HEK293 (cell line): ENCODE results near the gene ARHGEF4.

ENCODE experiments used
- CTCF ChIA-PET: fragments of 350-600 bp; formaldehyde crosslinking; extraction: SDS; loops from one replicate; lab custom pipeline; 2021; ENCODE audit warnings: antibody characterized with exemption; lab: Yijun Ruan, JAX
- POLR2A ChIA-PET: fragments of 300-600 bp; formaldehyde crosslinking; extraction: SDS; loops from one replicate; lab custom pipeline; 2020; ENCODE audit warnings: antibody characterized with exemption, inconsistent platforms; lab: Yijun Ruan, JAX
- H3K27ac ChIP-seq: fragments of 200-500 bp; sonication (Bioruptor generic); 2 replicates; pipeline ENCODE4 v1.5.1; 2014; ENCODE audit warnings: low read depth, low read length, control low read depth, inconsistent platforms; ENCODE audit errors: extremely low read depth
- H3K36me3 ChIP-seq, 2 experiments: fragments of 200-500 bp in 1 of 2; sonication (Bioruptor generic) in 1 of 2; 1 replicate in 1 of 2; 2 replicates in 1 of 2; pipeline ENCODE4 v1.5.1; 2014 to 2017; ENCODE audit warnings: inconsistent platforms in 2 of 2, low read length in 2 of 2; ENCODE audit not compliant: control insufficient read depth in 2 of 2, insufficient read depth in 1 of 2
- H3K4me1 ChIP-seq: fragments of 200-500 bp; sonication (Bioruptor generic); 2 replicates; pipeline ENCODE4 v1.5.1; 2014; ENCODE audit warnings: mild to moderate bottlenecking, low read length, inconsistent platforms; ENCODE audit not compliant: control insufficient read depth, insufficient read depth
- H3K4me3 ChIP-seq: 2 replicates; pipeline ENCODE4 v1.5.1; 2011; ENCODE audit warnings: low read depth, mild to moderate bottlenecking, control low read depth, low read length, moderate library complexity
- H3K9me3 ChIP-seq: fragments of 200-500 bp; sonication (Bioruptor generic); 2 replicates; pipeline ENCODE4 v1.5.1; 2014; ENCODE audit warnings: low read depth, low read length, inconsistent platforms; ENCODE audit not compliant: control insufficient read depth, insufficient read depth
- HOXD13 ChIP-seq: sonication (generic); formaldehyde crosslinking; IDR thresholded peaks from 2 replicates; pipeline ENCODE4 v1.8.0; 2022; ENCODE audit warnings: missing genetic modification reagents, borderline replicate concordance
- KLF16 ChIP-seq: fragments of 450-650 bp; formaldehyde crosslinking; IDR thresholded peaks from 2 replicates; pipeline ENCODE4 v1.5.1; 2017; ENCODE audit warnings: missing biosample characterization, missing genetic modification characterization
- MYNN ChIP-seq: fragments of 450-650 bp; formaldehyde crosslinking; IDR thresholded peaks from 2 replicates; pipeline ENCODE4 v1.5.1; 2016; ENCODE audit warnings: missing biosample characterization, missing genetic modification characterization, borderline replicate concordance
- PATZ1 ChIP-seq: fragments of 450-650 bp; formaldehyde crosslinking; IDR thresholded peaks from 2 replicates; pipeline ENCODE4 v1.5.1; 2016; ENCODE audit warnings: missing biosample characterization, missing genetic modification characterization
- RBAK ChIP-seq: fragments of 450-650 bp; formaldehyde crosslinking; IDR thresholded peaks from 2 replicates; pipeline ENCODE4 v1.5.1; 2016; ENCODE audit warnings: missing biosample characterization, missing genetic modification characterization
- ZBTB26 ChIP-seq: fragments of 450-650 bp; formaldehyde crosslinking; optimal IDR thresholded peaks from 2 replicates; pipeline ENCODE3; 2016; ENCODE audit warnings: missing biosample characterization, mild to moderate bottlenecking, missing genetic modification characterization
- ZNF114 ChIP-seq: fragments of 450-650 bp; formaldehyde crosslinking; IDR thresholded peaks from 2 replicates; pipeline ENCODE4 v1.5.0; 2017; ENCODE audit warnings: missing biosample characterization, missing genetic modification characterization
- ZNF132 ChIP-seq: fragments of 450-650 bp; formaldehyde crosslinking; IDR thresholded peaks from 2 replicates; pipeline ENCODE4 v1.5.1; 2017; ENCODE audit warnings: missing biosample characterization, missing genetic modification characterization, borderline replicate concordance
- ZNF140 ChIP-seq: fragments of 450-650 bp; formaldehyde crosslinking; IDR thresholded peaks from 2 replicates; pipeline ENCODE4 v1.5.1; 2016; ENCODE audit warnings: missing biosample characterization, missing genetic modification characterization
- ZNF157 ChIP-seq: fragments of 450-650 bp; formaldehyde crosslinking; IDR thresholded peaks from 2 replicates; pipeline ENCODE4 v1.5.1; 2016; ENCODE audit warnings: missing biosample characterization, missing genetic modification characterization
- ZNF16 ChIP-seq: fragments of 450-650 bp; formaldehyde crosslinking; IDR thresholded peaks from 2 replicates; pipeline ENCODE4 v1.5.1; 2016; ENCODE audit warnings: low read depth, missing biosample characterization, missing genetic modification characterization
- ZNF202 ChIP-seq: fragments of 450-650 bp; formaldehyde crosslinking; IDR thresholded peaks from 2 replicates; pipeline ENCODE4 v1.5.1; 2016; ENCODE audit warnings: missing biosample characterization, missing genetic modification characterization, borderline replicate concordance
- ZNF221 ChIP-seq: fragments of 450-650 bp; formaldehyde crosslinking; IDR thresholded peaks from 2 replicates; pipeline ENCODE4 v1.5.1; 2017; ENCODE audit warnings: missing biosample characterization, missing genetic modification characterization, borderline replicate concordance
- ZNF239 ChIP-seq: fragments of 450-650 bp; formaldehyde crosslinking; IDR thresholded peaks from 2 replicates; pipeline ENCODE4 v1.5.1; 2016; ENCODE audit warnings: missing biosample characterization, missing genetic modification characterization
- ZNF324 ChIP-seq: fragments of 450-650 bp; formaldehyde crosslinking; IDR thresholded peaks from 2 replicates; pipeline ENCODE4 v1.5.1; 2016; ENCODE audit warnings: missing biosample characterization, missing genetic modification characterization
- ZNF335 ChIP-seq: fragments of 450-650 bp; formaldehyde crosslinking; conservative IDR thresholded peaks from 2 replicates; pipeline ENCODE4 v1.5.1; 2016; ENCODE audit warnings: missing biosample characterization, missing genetic modification characterization
- ZNF350 ChIP-seq: fragments of 450-650 bp; formaldehyde crosslinking; IDR thresholded peaks from 2 replicates; pipeline ENCODE4 v1.5.0; 2017; ENCODE audit warnings: missing biosample characterization, mild to moderate bottlenecking, missing genetic modification characterization
- ZNF391 ChIP-seq: fragments of 450-650 bp; formaldehyde crosslinking; IDR thresholded peaks from 2 replicates; pipeline ENCODE4 v1.5.1; 2016; ENCODE audit warnings: low read depth, missing biosample characterization, missing genetic modification characterization, borderline replicate concordance
- ZNF404 ChIP-seq: fragments of 450-650 bp; formaldehyde crosslinking; IDR thresholded peaks from 2 replicates; pipeline ENCODE4 v1.5.1; 2017; ENCODE audit warnings: missing biosample characterization, missing genetic modification characterization
- ZNF473 ChIP-seq: fragments of 450-650 bp; formaldehyde crosslinking; IDR thresholded peaks from 2 replicates; pipeline ENCODE4 v1.5.1; 2017; ENCODE audit warnings: missing biosample characterization, missing genetic modification characterization
- ZNF610 ChIP-seq: fragments of 450-650 bp; formaldehyde crosslinking; IDR thresholded peaks from 2 replicates; pipeline ENCODE4 v1.5.1; 2016; ENCODE audit warnings: missing biosample characterization, missing genetic modification characterization, borderline replicate concordance
- ZNF623 ChIP-seq: fragments of 450-650 bp; formaldehyde crosslinking; IDR thresholded peaks from 2 replicates; pipeline ENCODE4 v1.5.1; 2016; ENCODE audit warnings: missing biosample characterization, missing genetic modification characterization
- ZNF704 ChIP-seq: fragments of 450-650 bp; formaldehyde crosslinking; IDR thresholded peaks from 2 replicates; pipeline ENCODE4 v1.5.1; 2016; ENCODE audit warnings: missing biosample characterization, missing genetic modification characterization
- ZNF830 ChIP-seq: fragments of 450-650 bp; IDR thresholded peaks from 2 replicates; pipeline ENCODE4 v1.5.0; 2018; ENCODE audit warnings: missing biosample characterization, missing genetic modification characterization, low read depth, mild to moderate bottlenecking, moderate library complexity
- ZSCAN23 ChIP-seq: fragments of 450-650 bp; formaldehyde crosslinking; IDR thresholded peaks from 2 replicates; pipeline ENCODE4 v1.5.1; 2016; ENCODE audit warnings: missing biosample characterization, missing genetic modification characterization
- ZSCAN4 ChIP-seq: fragments of 450-650 bp; formaldehyde crosslinking; IDR thresholded peaks from 2 replicates; pipeline ENCODE4 v1.5.1; 2017; ENCODE audit warnings: missing biosample characterization, missing genetic modification characterization

Gene ARHGEF4

GRCh38 chr2:131050896-131051295 is 214.2 kb downstream of the ARHGEF4 start:
- CTCF ChIA-PET: no interaction called here
- Histone ChIP-seq H3K27ac (no peak overlapping the region), H3K4me1 (no peaks in the 10 kb centered on the region), H3K4me3 (no peak overlapping the region), H3K36me3 (peaks cover 16 to 98% of the 10 kb centered on the region in 2 experiments), H3K9me3 (no peaks in the 10 kb centered on the region)
- TF ChIP-seq MYNN (tag by site-specific recombination): no peak
- no peak for TF ChIP-seq HOXD13 (CRISPR knock-in tag)
- no peak for TF ChIP-seq ZNF324
- TF ChIP-seq ZNF114 (tag by site-specific recombination): no peak
- no peak for TF ChIP-seq ZNF132 (tag by site-specific recombination)
- TF ChIP-seq PATZ1 (tag by site-specific recombination): no peak
- no peak for TF ChIP-seq ZNF157 (tag by site-specific recombination)
- TF ChIP-seq ZNF221 (tag by site-specific recombination): no peak
- TF ChIP-seq ZNF16 (tag by site-specific recombination): no peak
- no peak for TF ChIP-seq ZNF404
- TF ChIP-seq ZNF610 (tag by site-specific recombination): no peak
- TF ChIP-seq ZNF473: no peak
- TF ChIP-seq ZSCAN4 (tag by site-specific recombination): no peak
- no peak for TF ChIP-seq ZNF239 (tag by site-specific recombination)
- TF ChIP-seq ZNF623 (tag by site-specific recombination): no peak
- TF ChIP-seq ZBTB26 (tag by site-specific recombination): no peak
- POLR2A ChIA-PET: no interaction called here

- Histone ChIP-seq H3K4me1 (no peaks in the 10 kb centered on the region), H3K9me3 (no peaks in the 10 kb centered on the region), H3K4me3 (no peak overlapping the region), H3K27ac (no peak overlapping the region), H3K36me3 (peaks cover 16 to 97% of the 10 kb centered on the region in 2 experiments)
- TF ChIP-seq ZNF830 (tag by site-specific recombination) (no peak), ZNF202 (tag by site-specific recombination) (no peak), ZSCAN23 (tag by site-specific recombination) (no peak)
- CTCF ChIA-PET: no interaction called here
- POLR2A ChIA-PET: no interaction called here
Observed at GRCh38 chr2:131052741-131053263, 216.1 kb downstream of the ARHGEF4 start.

- ChIA-PET POLR2A (no interaction called here), CTCF (no interaction called here)
- Histone ChIP-seq H3K4me3 (no peak overlapping the region), H3K36me3 (peaks cover 16 to 97% of the 10 kb centered on the region in 2 experiments), H3K4me1 (no peaks in the 10 kb centered on the region), H3K27ac (no peak overlapping the region), H3K9me3 (no peaks in the 10 kb centered on the region)
- no peak for TF ChIP-seq ZNF335
- no peak for TF ChIP-seq ZNF391 (tag by site-specific recombination)
- no peak for TF ChIP-seq RBAK (tag by site-specific recombination)
- TF ChIP-seq ZNF350: no peak
- no peak for TF ChIP-seq HOXD13 (CRISPR knock-in tag)
- no peak for TF ChIP-seq ZNF140
- TF ChIP-seq ZBTB26 (tag by site-specific recombination): no peak
- TF ChIP-seq ZNF704 (tag by site-specific recombination): no peak
- no peak for TF ChIP-seq KLF16
Observed at GRCh38 chr2:131054488-131054887, 217.8 kb downstream of the ARHGEF4 start.
